GM19099 (cell line): Measurements from ENCODE around the gene TRIM5.
A peak's percentile ranks its signal among the peaks of the same experiment; 100 is the strongest.

Experiments used
- POLR2A ChIP-seq: IDR thresholded peaks from 3 replicates; pipeline ENCODE4 v1.6.1; 2011; ENCODE audit warnings: low read depth; ENCODE audit not compliant: insufficient read length; ENCODE audit errors: extremely low read depth

Gene TRIM5

DNA sequence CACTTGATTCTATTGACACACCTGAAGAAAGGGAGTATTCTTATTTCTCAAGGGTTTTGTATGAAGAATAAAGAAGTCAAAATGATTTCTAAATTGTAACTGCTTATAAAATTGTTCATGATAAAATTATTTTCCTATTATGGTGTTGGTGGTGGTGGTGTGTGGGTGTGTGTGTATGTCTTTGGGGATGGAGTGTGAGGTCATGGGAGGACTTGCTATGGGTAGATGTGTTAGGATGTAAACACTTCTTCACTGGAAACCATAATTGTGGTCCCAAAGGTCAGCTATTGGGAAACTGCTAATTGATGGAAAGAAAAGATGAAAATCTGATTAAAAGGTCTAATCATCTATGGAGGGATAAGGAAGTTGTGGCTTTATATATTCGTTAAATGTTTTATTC lies 9.8 kb upstream of the TRIM5 start:
- peak; percentile 17 for TF ChIP-seq POLR2A

DNA sequence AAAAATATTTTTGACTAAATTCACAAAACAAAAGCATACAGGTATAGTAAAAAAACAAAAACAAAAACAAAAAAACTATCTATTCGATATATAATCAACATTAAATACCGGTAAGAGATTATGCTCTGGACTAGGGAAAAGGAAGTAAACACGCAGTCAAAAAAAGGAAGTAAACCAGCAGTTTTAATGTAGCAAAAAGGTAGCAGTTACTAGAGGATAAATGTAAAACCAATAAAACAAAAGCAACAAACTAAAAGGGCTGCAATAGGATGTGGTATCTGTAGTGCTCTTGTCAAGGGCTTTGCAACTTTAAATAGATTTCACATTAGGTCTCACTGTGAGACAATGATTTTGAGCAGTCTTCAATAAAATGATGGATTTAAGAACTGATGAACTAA lies 7.1 kb upstream of the TRIM5 start:
- TF ChIP-seq POLR2A = no peak

GRCh38 chr11:5690736-5691135 lies 5.9 kb upstream of the TRIM5 start:
- TF ChIP-seq POLR2A = no peak

GRCh38 chr11:5690216-5690615 lies 5.3 kb upstream of the TRIM5 start:
- TF ChIP-seq POLR2A = no peak

DNA sequence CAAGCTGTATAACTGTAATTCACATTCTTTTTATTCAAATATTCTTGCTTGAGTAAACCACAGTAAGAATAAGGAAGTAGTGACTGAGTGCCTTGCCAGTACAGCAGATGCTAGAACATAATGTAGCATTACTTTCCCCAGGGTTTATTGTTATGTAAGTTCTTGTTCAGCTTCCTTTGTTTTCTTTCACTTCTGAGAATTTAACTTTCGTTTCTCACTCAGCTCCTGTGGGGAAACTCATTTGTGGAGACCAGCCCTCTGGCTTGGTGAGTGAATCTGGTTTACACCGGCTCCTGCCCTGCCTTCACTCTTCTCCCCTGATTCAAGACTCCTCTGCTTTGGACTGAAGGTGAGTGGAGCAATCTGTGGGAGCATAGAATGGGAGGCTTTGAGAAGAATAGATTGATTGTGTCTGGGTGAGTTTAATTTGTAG lies 4.7 kb upstream of the TRIM5 start, which contains the start of gene TRIM22:
TRIM22 (plus strand) TSS at position 240 of the 433 bp plus-strand sequence. CDS start 6,443 bp downstream, outside the sequence.
- peak; percentile 81 for TF ChIP-seq POLR2A

DNA sequence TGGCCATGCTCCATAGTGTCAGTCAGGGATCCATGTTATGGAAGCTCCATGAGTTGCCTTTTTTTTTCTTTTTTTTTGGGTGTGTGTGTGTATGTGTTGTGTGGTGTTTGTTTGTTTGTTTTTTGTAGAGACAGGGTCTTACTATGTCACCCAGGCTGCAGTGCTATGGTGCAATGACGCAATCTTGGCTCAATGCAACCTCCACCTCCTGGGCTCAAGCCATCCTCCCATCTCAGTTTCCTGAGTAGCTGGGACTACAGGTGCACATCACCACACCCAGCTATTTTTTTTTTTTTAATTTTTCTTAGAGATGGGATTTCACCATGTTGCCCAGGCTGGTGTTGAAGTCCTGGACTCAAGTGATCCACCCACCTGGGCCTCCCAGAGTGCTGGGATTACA lies 3.6 kb upstream of the TRIM5 start:
- no peak for TF ChIP-seq POLR2A

- TF ChIP-seq POLR2A = no peak
Observed at GRCh38 chr11:5686426-5686825, 1.6 kb upstream of the TRIM5 start.

DNA sequence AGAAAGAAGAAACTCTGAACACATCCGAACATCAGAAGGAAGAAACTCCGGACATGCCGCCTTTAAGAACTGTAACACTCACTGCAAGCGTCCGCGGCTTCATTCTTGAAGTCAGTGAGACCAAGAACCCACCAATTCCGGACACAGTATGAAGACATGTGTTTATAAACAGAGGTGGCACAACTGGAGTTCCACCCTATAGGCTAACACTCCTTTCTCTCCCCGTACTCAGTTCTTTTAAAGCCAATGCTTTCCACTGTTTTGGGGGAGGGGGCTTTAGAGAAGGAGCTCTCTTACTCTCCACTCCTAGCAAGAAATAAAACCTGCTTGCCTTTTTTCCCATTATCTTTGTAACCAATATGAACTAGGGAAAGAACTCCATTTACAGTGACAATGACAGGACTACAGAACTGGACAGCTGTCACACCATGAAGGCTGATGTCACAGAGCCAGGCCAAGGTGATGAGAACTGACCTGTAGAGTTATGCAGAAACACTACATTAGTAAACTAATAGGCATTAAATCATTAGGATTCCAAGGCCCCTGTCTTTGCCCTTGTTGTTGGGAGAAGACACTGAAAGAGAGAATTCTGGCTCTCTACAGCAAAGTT lies 733 bp downstream of the TRIM5 start:
- TF ChIP-seq POLR2A = no peak

GRCh38 chr11:5679811-5680210 lies 5.1 kb downstream of the TRIM5 start:
- no peak for TF ChIP-seq POLR2A

DNA sequence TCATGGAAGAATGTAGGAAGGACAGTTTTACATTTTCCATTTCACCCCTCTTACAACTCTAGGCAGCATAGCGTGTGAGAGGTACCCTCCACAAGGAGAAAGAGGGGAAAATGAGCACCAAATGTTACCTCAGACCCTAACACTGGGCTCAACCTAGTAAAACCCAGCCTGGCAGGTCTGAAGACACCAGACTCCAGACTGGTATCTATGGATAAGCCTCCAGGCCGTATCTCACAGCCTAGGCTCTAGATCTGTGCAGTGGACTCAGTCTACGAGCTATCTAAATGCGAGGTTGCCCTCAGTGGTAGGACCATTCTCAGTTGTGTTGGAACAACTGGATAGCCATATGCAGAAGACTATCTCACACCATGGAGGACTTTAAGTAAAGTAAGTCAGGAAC lies 10.5 kb downstream of the TRIM5 start:
- TF ChIP-seq POLR2A = no peak

GRCh38 chr11:5671831-5672230 lies 13.0 kb downstream of the TRIM5 start:
- no peak for TF ChIP-seq POLR2A

GRCh38 chr11:5666402-5666793 lies 18.5 kb downstream of the TRIM5 start:
- TF ChIP-seq POLR2A = no peak

DNA sequence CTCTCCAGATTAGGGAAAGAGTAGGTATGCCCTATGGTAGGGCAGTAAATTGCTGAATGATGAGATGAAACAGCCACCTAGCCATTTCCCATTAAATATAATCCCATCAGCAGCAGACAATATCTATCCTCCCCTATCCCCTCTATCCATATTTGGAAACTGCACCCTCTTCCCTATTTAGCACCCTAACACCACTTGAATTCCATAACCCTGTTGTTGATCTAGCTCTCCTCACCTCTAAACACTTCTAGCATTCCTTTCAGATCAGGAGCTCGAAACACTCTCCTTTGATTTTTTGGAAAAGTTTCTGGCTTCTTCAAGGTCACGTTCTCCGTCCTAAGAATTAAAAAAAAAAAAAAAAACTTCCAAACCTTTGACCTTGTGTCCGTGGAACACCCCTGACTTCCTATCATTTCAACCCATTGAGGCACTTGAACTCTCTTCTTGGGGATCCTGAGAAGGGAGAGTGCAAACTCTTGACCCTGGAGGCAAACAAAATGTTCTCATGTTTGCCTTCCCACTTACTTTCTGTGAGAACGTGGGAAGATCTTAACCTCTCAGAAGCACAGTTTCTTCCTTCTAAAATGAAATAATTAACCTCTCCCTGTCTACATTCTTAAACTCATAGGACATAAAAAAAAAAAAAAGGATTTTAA lies 19.0 kb downstream of the TRIM5 start:
- no peak for TF ChIP-seq POLR2A

DNA sequence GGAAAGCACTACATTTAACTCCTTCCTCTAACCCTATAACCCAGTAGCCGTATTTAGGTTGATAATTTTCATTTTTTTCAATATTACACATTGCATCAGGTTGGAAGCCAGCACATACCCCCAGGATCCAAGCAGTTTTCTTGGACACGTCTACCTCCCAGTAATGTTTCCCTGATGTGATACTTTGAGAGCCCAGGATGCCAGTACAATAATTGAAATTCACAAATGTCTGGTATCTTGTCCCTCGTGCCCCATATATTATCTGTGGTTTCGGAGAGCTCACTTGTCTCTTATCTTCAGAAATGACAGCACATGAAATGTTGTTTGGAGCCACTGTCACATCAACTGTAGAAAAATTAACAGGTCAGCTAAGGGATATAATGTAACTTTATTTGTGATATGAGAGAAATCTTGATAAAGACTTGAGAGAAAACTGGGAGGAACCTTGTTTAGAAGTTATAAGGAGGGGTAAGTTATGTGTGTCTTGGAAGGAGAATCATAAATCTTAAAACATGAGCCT lies 19.8 kb downstream of the TRIM5 start:
- no peak for TF ChIP-seq POLR2A

GRCh38 chr11:5663511-5663910 lies 21.4 kb downstream of the TRIM5 start:
- TF ChIP-seq POLR2A = no peak

- TF ChIP-seq POLR2A = no peak
Observed at GRCh38 chr11:5658318-5658717, 26.6 kb downstream of the TRIM5 start.

- TF ChIP-seq POLR2A = no peak
Observed at GRCh38 chr11:5655474-5655873, 29.4 kb downstream of the TRIM5 start.

- no peak for TF ChIP-seq POLR2A
Observed at GRCh38 chr11:5646139-5646538, 38.7 kb downstream of the TRIM5 start.
